Keratinocyte (primary cell): ENCODE results near the gene TANK. TPM values are rescaled to one million over a fixed set of nuclear protein-coding genes. Genes with fewer than 3 reads are reported as not detected.

Source experiments
- DNase-seq: peaks from one replicate; pipeline ENCODE4 v3.0.0-alpha.2; 2011; ENCODE audit warnings: low read depth, missing footprints, low spot score
- FAIRE-seq: peaks from 2 replicates; lab custom pipeline; 2011; peaks lifted over from hg19 to GRCh38; lab: Jason Lieb, UNC
- H2AFZ ChIP-seq: 2 replicates; pipeline ENCODE4 v1.6.0; 2012; ENCODE audit warnings: low read length, control low read depth, inconsistent platforms; ENCODE audit not compliant: control insufficient read depth
- H3K27ac ChIP-seq: 2 replicates; pipeline ENCODE4 v1.5.1; 2011; ENCODE audit warnings: low read length; ENCODE audit not compliant: control insufficient read depth, insufficient read depth
- H3K27me3 ChIP-seq: 3 replicates; pipeline ENCODE4 v1.6.0; 2011; ENCODE audit warnings: low read length; ENCODE audit not compliant: control insufficient read depth, insufficient read depth; ENCODE audit errors: extremely low read depth
- H3K36me3 ChIP-seq, 2 experiments: 2 replicates in 1 of 2; 3 replicates in 1 of 2; pipeline ENCODE4 v1.5.1; 2011; ENCODE audit warnings: low read length in 2 of 2, mild to moderate bottlenecking in 1 of 2; ENCODE audit not compliant: control insufficient read depth in 2 of 2, insufficient read depth in 2 of 2; ENCODE audit errors: extremely low read depth in 1 of 2
- H3K4me1 ChIP-seq: 3 replicates; pipeline ENCODE4 v1.5.1; 2011; ENCODE audit warnings: low read length; ENCODE audit not compliant: control insufficient read depth, insufficient read depth; ENCODE audit errors: extremely low read depth
- H3K4me2 ChIP-seq: 3 replicates; pipeline ENCODE4 v1.6.0; 2011; ENCODE audit warnings: low read depth, low read length; ENCODE audit not compliant: control insufficient read depth, insufficient read depth; ENCODE audit errors: extremely low read depth
- H3K4me3 ChIP-seq, 3 experiments: fragments of 200-600 bp in 1 of 3; sonication (generic) in 1 of 3; 2 replicates in 2 of 3; 3 replicates in 1 of 3; pipeline ENCODE4 v1.5.1; 2011 to 2016; ENCODE audit warnings: low read length in 3 of 3, mild to moderate bottlenecking in 3 of 3, control low read depth in 2 of 3, inconsistent platforms in 1 of 3, low read depth in 1 of 3, mixed read lengths in 1 of 3, mixed run types in 1 of 3, moderate library complexity in 1 of 3; ENCODE audit not compliant: control insufficient read depth in 2 of 3, insufficient read depth in 2 of 3; ENCODE audit errors: extremely low read depth in 1 of 3
- H3K79me2 ChIP-seq: 2 replicates; pipeline ENCODE4 v1.6.0; 2012; ENCODE audit warnings: low read length; ENCODE audit not compliant: control insufficient read depth, insufficient read depth
- H3K9ac ChIP-seq: 3 replicates; pipeline ENCODE4 v1.6.0; 2011; ENCODE audit warnings: low read length; ENCODE audit not compliant: control insufficient read depth, insufficient read depth; ENCODE audit errors: extremely low read depth
- H3K9me1 ChIP-seq: 3 replicates; pipeline ENCODE4 v1.6.0; 2011; ENCODE audit warnings: low read length; ENCODE audit not compliant: control insufficient read depth, insufficient read depth; ENCODE audit errors: extremely low read depth
- H3K9me3 ChIP-seq: 2 replicates; pipeline ENCODE4 v1.5.1; 2012; ENCODE audit warnings: low read depth, low read length; ENCODE audit not compliant: control insufficient read depth
- H4K20me1 ChIP-seq: 3 replicates; pipeline ENCODE4 v1.6.0; 2011; ENCODE audit warnings: low read length; ENCODE audit not compliant: control insufficient read depth, insufficient read depth; ENCODE audit errors: extremely low read depth
- EZH2 ChIP-seq: IDR thresholded peaks from one replicate; pipeline ENCODE4 v1.6.1; 2012; ENCODE audit warnings: inconsistent platforms, mild to moderate bottlenecking, low read length, moderate library complexity
- dilution Hi-C: fragments of 300-500 bp; cut with MboI; formaldehyde crosslinking; loops from one replicate; pipeline ENCODE4 v1.7.0; 2020; ENCODE audit warnings: low sequenced_read_pairs; ENCODE audit not compliant: extremely low pct_ligation_motif_present
- polyA plus RNA-seq, 5 experiments: library from polyadenylated mRNA; depleted of rRNA in 3 of 5; stranded (reverse) in 3 of 5; stranded (forward) in 1 of 5; unstranded in 1 of 5; fragments of >200 nt; gene quantifications; 1 replicate in 1 of 5; 2 replicates in 3 of 5; 3 replicates in 1 of 5; pipeline versions ENCODE4 v1.2.1 to v1.2.3, GENCODE V29; 2011 to 2012; ENCODE audit warnings: missing spikeins in 2 of 5, low read depth in 1 of 5, low replicate concordance in 1 of 5
- TF ChIP-seq, protein P1 (sequence below), 3 experiments: IDR thresholded peaks in 1 of 3; conservative IDR thresholded peaks in 1 of 3; optimal IDR thresholded peaks in 1 of 3; 2 replicates in 2 of 3; 3 replicates in 1 of 3; pipeline versions ENCODE3 to v1.5.1; 2011; ENCODE audit warnings: low read length in 3 of 3, mild to moderate bottlenecking in 3 of 3, moderate library complexity in 2 of 3, control low read depth in 1 of 3, inconsistent platforms in 1 of 3; ENCODE audit not compliant: insufficient read depth in 2 of 3; ENCODE audit errors: extremely low read depth in 1 of 3

TANK gene
- polyA plus RNA-seq, 1 donor (not counting 4 experiments of a cell fraction or from before 2014, with no cell fraction given) = 47.2 TPM

DNA sequence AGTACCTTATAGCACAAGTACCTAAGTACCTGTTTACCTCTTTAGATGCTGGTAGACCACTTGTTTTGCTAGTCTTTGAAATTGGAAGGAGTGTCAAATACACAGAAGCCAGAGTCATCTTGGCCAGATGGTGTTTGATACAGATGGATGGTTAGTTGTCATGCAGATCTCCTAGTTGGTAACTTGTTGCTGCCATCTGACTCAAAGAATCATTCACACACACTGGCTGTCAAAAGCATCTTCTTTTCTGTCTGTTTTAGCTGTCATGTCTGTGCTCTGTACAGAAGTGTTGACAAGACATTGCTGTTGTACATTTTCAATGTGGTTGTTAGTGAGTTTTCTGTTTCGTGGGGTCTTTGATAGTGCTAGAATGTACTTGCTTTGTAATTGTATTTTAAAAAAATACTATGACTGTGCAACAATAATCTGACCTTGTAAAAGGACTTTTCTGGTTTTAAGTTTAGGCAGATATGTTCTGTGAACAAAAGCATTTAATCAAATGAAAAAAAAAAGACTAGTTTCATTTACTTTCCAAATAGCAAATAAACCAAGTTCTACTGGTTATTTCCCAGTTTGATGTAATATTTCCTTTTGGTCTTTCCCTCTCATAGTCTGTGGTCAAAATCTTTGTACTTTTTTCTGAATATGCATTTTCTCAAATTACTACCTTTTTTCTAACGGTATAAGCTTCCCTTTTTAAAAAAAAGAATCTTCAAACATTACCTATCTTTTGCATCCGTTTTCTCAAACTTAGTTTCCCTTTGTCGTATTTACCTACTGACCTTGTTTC, 39.9 kb downstream of the TANK start:
- no peak overlapping the region for H2AFZ ChIP-seq
- H3K27me3 ChIP-seq = no peaks in the 10 kb centered on the region
- H3K9ac ChIP-seq = no peak overlapping the region
- peaks cover 2% of the 10 kb centered on the region for H3K79me2 ChIP-seq
- H3K27ac ChIP-seq = no peak overlapping the region
- H3K9me3 ChIP-seq = no peaks in the 10 kb centered on the region
- no peak overlapping the region for H3K4me3 ChIP-seq
- no peak overlapping the region for H3K4me2 ChIP-seq
- H3K4me1 ChIP-seq = no peaks in the 10 kb centered on the region
- dilution Hi-C loops = no loop called here
- peaks cover 5 to 10% of the 10 kb centered on the region in 2 experiments for H3K36me3 ChIP-seq
- DNase-seq (no peak), FAIRE-seq (no peak)
- no peaks in the 10 kb centered on the region for H4K20me1 ChIP-seq
- H3K9me1 ChIP-seq = peaks cover 2% of the 10 kb centered on the region
- TF ChIP-seq, protein P1, sequence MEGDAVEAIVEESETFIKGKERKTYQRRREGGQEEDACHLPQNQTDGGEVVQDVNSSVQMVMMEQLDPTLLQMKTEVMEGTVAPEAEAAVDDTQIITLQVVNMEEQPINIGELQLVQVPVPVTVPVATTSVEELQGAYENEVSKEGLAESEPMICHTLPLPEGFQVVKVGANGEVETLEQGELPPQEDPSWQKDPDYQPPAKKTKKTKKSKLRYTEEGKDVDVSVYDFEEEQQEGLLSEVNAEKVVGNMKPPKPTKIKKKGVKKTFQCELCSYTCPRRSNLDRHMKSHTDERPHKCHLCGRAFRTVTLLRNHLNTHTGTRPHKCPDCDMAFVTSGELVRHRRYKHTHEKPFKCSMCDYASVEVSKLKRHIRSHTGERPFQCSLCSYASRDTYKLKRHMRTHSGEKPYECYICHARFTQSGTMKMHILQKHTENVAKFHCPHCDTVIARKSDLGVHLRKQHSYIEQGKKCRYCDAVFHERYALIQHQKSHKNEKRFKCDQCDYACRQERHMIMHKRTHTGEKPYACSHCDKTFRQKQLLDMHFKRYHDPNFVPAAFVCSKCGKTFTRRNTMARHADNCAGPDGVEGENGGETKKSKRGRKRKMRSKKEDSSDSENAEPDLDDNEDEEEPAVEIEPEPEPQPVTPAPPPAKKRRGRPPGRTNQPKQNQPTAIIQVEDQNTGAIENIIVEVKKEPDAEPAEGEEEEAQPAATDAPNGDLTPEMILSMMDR (optimal IDR thresholded peaks at IDR 0.05 in 1 of 3, IDR thresholded peaks at IDR 0.05 in 1 of 3, conservative IDR thresholded peaks at IDR 0.05 in 1 of 3; ENCODE audit: extremely low read depth in 1 of 3, insufficient read depth in 2 of 3, low read length in 3 of 3) = no peak
- TF ChIP-seq EZH2 = no peak

DNA sequence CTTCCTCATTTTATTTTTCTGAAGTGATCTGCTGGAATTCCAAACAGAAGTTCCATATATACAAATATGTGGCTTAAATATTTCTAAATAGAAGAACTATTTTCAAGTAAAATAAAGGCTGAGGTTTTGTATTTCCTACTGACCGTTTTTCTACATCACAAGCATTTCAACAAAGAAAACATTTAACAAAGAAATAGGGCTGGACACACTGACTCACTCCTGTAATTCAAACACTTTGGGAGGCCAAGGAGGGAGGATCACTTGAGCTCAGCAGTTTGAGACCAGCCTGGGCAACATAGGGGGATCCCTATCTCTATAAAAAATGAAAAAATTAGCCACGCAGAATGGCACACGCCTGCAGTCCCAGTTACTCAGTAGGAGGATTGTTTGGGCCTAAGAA, 44.6 kb downstream of the TANK start:
- no peak overlapping the region for H3K4me2 ChIP-seq
- H3K9ac ChIP-seq = no peak overlapping the region
- DNase-seq = no peak
- peaks cover 1% of the 10 kb centered on the region for H3K79me2 ChIP-seq
- no peaks in the 10 kb centered on the region for H4K20me1 ChIP-seq
- no peak overlapping the region for H3K4me3 ChIP-seq
- peaks cover 7% of the 10 kb centered on the region for H3K4me1 ChIP-seq
- dilution Hi-C loops = no loop called here
- no peak for FAIRE-seq
- no peak overlapping the region for H3K27ac ChIP-seq
- H2AFZ ChIP-seq = no peak overlapping the region
- H3K9me3 ChIP-seq = no peaks in the 10 kb centered on the region
- H3K36me3 ChIP-seq = peaks cover 3 to 5% of the 10 kb centered on the region in 2 experiments
- TF ChIP-seq, protein P1 (optimal IDR thresholded peaks at IDR 0.05 in 1 of 3, IDR thresholded peaks at IDR 0.05 in 1 of 3, conservative IDR thresholded peaks at IDR 0.05 in 1 of 3; ENCODE audit: extremely low read depth in 1 of 3, insufficient read depth in 2 of 3, low read length in 3 of 3) = no peak
- no peak for TF ChIP-seq EZH2
- peaks cover under 1% of the 10 kb centered on the region for H3K9me1 ChIP-seq
- no peaks in the 10 kb centered on the region for H3K27me3 ChIP-seq
